ENCODE results near the gene SMARCC2.

The SMARCC2 gene

DNA sequence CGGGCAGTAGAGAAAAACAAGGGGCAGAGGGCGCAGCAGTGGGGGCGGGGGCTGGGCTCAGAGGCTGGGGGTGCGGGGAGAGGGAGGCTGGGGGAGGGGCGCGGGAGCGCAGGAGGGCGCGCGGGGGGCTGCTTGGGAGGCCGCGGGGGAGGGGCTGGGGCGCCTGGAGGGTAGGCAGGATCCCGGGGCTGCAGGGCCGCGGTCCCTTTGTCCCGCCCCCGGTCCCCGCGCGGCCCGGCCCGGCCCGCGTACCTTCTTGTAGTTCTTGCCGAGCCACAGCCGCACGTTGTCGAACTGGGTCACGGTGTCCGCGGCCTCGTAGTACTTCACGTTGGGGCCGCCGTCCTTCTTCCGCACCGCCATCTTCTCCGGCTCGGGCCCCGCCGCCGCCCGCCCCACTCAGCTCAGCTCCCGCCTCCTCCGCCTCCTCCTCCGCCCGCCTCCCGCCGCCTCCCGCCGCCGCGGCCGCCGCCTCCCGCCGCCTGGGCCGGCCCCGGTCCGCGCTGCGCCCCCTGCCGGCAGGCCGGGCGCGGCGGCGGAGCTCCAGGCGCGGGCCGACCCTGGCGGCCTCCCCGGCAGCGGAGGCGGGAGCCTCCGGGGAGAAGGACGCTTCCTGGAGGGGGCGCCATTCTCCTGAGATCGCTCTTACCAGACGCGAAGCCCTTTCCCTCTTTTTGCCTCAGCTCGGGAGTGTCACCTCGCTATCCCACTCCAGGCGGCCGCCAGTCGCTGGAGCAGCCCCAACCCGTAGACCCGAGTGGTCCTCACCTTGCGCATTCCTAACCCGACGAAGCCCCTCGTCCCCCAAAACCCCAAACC, at the start of gene SMARCC2:
TSS of gene SMARCC2 (minus strand) at position 385 of the 819 bp plus-strand sequence. CDS start at position 363, 22 bp downstream.
- DNase-seq: peak; percentile 82

DNA sequence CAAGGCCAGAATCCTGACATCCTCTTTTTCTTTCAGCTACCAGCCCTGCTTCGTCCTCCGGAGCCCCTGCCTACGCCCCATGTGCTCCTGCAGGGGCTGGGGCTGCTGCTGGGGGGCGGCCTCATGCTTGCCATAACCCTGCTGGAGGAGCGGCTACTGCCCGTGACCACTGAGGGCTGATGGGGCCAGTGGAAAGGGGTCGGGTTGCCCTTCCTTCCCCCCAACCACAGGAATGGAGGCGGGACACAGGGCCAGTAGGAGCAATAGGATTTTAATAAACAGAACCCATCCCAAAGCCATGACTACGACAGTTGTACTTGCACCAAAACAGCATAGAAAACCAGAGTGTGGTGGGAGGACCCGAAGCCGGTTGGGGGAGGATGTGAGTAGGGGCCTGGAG, 48.3 kb upstream of the SMARCC2 start:
- DNase-seq: no peak

GRCh38 chr12:56236985-56237384, 47.7 kb upstream of the SMARCC2 start:
- DNase-seq: no peak

DNA sequence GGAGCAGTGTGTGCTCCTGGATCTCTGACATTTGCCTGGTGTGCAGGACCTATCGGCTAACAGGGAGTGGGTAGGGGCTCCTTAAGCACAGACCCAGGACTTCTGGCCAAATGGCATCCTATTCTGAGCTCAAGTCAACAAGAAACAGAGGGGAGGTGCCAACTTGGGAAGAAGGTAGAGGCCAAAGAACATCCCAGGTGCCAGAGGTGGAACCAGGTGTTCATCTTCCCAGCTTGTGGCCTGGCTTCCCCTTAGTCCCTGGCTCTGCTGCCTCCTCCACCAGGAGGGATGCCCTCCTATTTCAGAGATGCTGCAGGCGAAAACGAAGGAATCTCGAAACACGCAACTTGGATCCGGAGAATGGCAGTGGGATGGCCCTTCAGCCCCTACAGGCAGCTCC, 46.8 kb upstream of the SMARCC2 start:
- DNase-seq: no peak

GRCh38 chr12:56234746-56235436, 45.6 kb upstream of the SMARCC2 start:
- DNase-seq: no peak

GRCh38 chr12:56231184-56231582, 41.9 kb upstream of the SMARCC2 start:
- DNase-seq: no peak

GRCh38 chr12:56230432-56231183, 41.3 kb upstream of the SMARCC2 start:
- DNase-seq: no peak

DNA sequence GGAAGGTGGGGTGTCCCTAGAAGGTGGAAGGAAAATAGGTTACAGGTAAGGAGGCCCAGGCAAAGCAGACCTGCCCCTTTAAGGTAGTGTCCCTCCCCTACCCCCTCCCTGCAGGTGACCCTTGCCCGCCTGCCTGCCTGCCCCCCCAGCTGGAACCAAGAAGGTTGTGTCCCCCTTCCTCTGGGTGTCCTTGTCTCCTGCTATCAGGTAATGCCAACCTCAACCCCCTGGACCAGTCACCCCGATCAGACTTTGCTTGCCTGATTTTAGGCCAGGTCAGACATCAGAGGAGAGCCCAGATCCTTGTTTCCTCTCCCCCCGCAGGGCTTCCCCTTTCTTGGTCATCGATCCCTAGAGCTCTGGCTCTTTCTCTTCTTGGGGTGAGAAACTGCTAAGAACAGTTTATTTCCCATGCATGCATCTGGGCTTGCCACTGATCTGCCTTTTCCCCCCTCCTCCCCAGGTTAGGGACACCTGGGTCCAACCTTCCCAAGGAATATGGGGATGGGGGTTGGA, 40.7 kb upstream of the SMARCC2 start, which contains the start of gene SLC39A5:
TSS of gene SLC39A5 (plus strand) at position 136 of the 516 bp plus-strand sequence. CDS start 1,224 bp downstream, outside the sequence.
- no peak for DNase-seq

DNA sequence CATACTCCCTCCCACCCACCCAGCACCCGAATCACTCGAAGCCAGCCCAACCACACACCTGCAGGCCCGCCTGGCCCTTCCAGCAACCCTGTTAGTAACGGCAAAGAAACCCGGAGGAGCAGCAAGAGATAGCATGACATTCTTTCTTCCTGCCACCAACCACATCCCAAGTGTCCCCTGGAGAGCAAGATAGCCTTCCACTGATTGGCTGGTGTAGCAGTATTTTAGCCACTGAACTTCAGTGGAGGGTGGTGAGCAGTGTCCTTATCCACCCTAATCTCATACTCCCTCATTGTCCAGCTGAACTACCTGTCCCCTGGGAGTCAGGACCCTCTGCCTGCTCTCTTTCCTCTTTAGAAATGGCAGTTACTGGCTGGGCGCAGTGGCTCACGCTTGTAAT, 39.8 kb upstream of the SMARCC2 start:
- no peak for DNase-seq

DNA sequence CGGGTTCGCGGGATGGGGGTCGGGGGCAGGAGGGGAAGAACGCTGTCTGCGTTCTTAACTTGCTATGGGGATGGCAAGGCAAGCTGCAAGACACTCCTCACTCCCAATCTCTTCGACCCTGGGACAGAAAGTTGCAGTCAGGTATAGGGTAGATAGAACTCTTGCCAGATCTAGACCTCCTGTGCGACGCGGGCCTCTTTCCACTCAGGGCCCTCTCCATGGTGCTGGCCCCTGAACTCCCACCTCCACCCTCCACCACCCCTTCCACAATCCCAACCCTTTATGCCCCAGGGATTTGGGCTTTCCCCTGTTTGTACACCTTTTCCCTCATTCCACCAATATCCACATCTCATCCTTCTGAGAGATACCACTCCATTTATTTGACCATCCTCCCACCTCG, 35.7 kb upstream of the SMARCC2 start:
- DNase-seq: no peak

DNA sequence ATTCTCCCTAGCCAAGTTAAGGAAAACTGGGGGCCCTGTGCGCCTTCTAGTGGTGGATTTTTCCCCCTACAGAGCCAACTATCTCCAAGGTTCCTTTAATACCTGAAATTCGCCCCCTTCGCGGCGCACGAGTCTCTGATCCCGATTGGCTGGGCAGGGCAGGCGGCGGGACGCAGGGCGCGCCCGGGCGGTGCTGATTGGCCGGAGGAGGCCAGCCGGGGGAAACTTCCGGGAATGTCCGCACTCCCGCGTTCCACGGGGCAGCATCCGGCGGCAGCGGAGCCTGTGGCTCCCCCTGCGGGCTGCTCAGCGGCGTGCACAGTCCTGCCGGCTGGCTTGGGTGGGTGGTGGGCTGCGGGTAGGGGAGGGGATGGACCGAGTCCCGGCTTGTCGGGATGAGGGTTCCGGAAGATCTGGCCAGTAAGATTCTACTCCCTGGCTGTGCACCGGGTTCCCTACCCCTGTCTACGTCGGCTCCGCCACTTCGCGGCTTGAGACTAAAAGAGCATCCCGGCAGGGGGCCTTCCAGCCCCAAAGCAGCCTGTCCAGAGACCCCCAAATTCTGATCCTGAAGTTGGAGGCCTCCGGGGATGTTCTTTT, 34.9 kb upstream of the SMARCC2 start, which contains the start of gene NABP2:
TSS of gene NABP2 (plus strand) at position 241 of the 600 bp plus-strand sequence. CDS start 515 bp downstream, outside the sequence.
- DNase-seq: peak; percentile 91

GRCh38 chr12:56223571-56224101, 34.4 kb upstream of the SMARCC2 start:
- DNase-seq: no peak

- no peak for DNase-seq
Measured at GRCh38 chr12:56222531-56222895, 33.2 kb upstream of the SMARCC2 start.

DNA sequence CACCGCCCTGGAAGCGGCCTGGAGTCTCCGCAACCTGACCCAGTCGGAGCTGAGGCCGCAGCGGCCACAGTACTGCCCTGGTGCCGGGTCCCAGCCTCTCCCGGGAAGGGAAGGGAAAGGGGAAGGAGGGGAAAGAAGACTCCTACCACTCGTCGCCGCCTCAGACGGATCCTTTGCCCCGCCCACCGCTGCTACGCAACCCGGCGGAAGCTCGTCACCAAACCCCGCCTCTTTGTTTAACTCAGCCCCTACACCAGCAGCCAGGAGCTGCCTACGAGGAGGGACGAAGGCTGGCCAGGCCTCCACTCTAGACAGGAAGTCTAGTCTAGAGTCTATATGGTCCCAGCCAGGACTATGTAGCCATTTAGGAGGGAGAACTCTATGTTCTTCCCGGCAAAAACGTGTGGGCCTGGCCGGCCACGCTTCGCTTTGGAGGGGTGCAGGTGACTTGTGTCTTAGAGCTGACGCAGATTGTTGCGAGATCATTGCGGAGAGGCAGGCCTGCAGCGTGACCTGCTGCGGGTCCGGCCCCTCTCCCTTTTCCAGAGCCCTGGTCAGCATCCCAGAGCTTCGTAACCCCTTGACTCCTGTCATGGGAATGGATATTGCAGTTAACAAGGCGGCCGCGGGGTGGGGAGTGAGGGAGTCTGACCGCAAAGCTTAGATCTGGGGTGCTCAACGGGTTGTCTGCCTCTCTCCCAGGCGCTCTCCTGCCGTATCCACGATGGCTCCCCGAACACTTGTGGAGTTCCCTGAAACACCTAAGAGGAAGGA, 32.7 kb upstream of the SMARCC2 start, which contains the start of gene RNF41:
TSS of gene RNF41 (minus strand) at position 166 of the 774 bp plus-strand sequence. CDS start 7,875 bp downstream, outside the sequence.
- peak; percentile 94 for DNase-seq

GRCh38 chr12:56221232-56221756, 32.0 kb upstream of the SMARCC2 start:
- no peak for DNase-seq

GRCh38 chr12:56220611-56221231, 31.4 kb upstream of the SMARCC2 start:
- peak; percentile 40 for DNase-seq

GRCh38 chr12:56219840-56220239, 30.6 kb upstream of the SMARCC2 start:
- DNase-seq: no peak

DNA sequence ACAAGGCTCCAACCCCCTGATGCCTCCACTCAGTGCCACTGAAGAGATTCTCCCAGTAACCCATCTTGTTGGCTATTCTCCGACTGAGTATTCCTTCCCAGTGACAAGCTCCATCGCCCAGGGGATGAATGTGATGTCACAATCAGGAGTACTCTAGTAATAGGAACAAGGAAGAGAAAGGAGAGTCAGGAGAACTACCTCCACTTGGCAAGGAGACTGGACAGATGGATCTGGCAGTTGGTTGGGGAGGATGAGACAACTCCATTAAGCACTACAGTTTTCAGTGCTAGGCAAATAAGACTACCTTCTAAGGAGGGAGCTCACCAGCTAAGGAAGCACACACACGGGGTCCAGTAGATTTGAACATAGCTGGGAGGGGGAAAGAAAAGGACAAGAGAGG, 27.2 kb upstream of the SMARCC2 start:
- no peak for DNase-seq

- DNase-seq: no peak
Measured at GRCh38 chr12:56213878-56214277, 24.6 kb upstream of the SMARCC2 start.

GRCh38 chr12:56212361-56212760, 23.1 kb upstream of the SMARCC2 start:
- no peak for DNase-seq

- DNase-seq: peak; percentile 54
Measured at GRCh38 chr12:56208006-56208405, 18.7 kb upstream of the SMARCC2 start.
